Smooth muscle cell (in vitro differentiated cells): ENCODE measurements around the gene BOC. TPM values are rescaled to one million over a fixed set of nuclear protein-coding genes. Genes with fewer than 3 reads are reported as not detected.

Experiments
- DNase-seq: peaks from one replicate; lab custom pipeline; 2025; ENCODE audit not compliant: unreplicated experiment; lab: John Stamatoyannopoulos, UW
- H2AFZ ChIP-seq: fragments of 200-600 bp; sonication (generic); 2 replicates; pipeline ENCODE4 v1.6.0; 2016; ENCODE audit warnings: antibody characterized with exemption, low read depth, mild to moderate bottlenecking
- H3F3A ChIP-seq: fragments of 200-600 bp; sonication (generic); 2 replicates; pipeline ENCODE4 v1.6.0; 2017; ENCODE audit warnings: antibody characterized with exemption, low read depth
- H3K27ac ChIP-seq: fragments of 200-600 bp; sonication (generic); 2 replicates; pipeline ENCODE4 v1.5.1; 2016; ENCODE audit warnings: low read depth, mild to moderate bottlenecking
- H3K27me3 ChIP-seq: fragments of 200-600 bp; sonication (generic); 2 replicates; pipeline ENCODE4 v1.6.1; 2016; ENCODE audit warnings: low read depth, mild to moderate bottlenecking
- H3K36me3 ChIP-seq: fragments of 200-600 bp; sonication (generic); 2 replicates; pipeline ENCODE4 v1.5.1; 2016; ENCODE audit warnings: low read depth
- H3K4me1 ChIP-seq: fragments of 200-600 bp; sonication (generic); 2 replicates; pipeline ENCODE4 v1.5.1; 2016; ENCODE audit warnings: low read depth
- H3K4me2 ChIP-seq: fragments of 200-600 bp; sonication (generic); 2 replicates; pipeline ENCODE4 v1.6.0; 2016; ENCODE audit warnings: mild to moderate bottlenecking
- H3K4me3 ChIP-seq: fragments of 200-600 bp; sonication (generic); 2 replicates; pipeline ENCODE4 v1.5.1; 2016; ENCODE audit warnings: mild to moderate bottlenecking
- H3K79me2 ChIP-seq: fragments of 200-600 bp; sonication (generic); 2 replicates; pipeline ENCODE4 v1.6.0; 2016; ENCODE audit warnings: low read depth, mild to moderate bottlenecking
- H3K9ac ChIP-seq: fragments of 200-600 bp; sonication (generic); 2 replicates; pipeline ENCODE4 v1.6.0; 2016; ENCODE audit warnings: low read depth
- H3K9me3 ChIP-seq: fragments of 200-600 bp; sonication (generic); replicated peaks from 2 replicates; pipeline ENCODE4 v1.5.1; 2016; ENCODE audit warnings: low read depth
- H4K20me1 ChIP-seq: fragments of 200-600 bp; sonication (generic); 2 replicates; pipeline ENCODE4 v1.6.0; 2016; ENCODE audit warnings: low read depth
- CTCF ChIP-seq: fragments of 200-600 bp; sonication (generic); IDR thresholded peaks from 2 replicates; pipeline ENCODE4 v1.5.1; 2017; ENCODE audit warnings: borderline replicate concordance, mild to moderate bottlenecking, antibody characterized with exemption; ENCODE audit not compliant: insufficient read depth, poor library complexity, severe bottlenecking
- WGBS: methylation state at CpG from one replicate; pipeline ENCODE4 v1.1.7; 2016; ENCODE audit warnings: low lambda C conversion rate; 5-methylcytosine and 5-hydroxymethylcytosine counted together
- polyA plus RNA-seq: library from polyadenylated mRNA; unstranded; fragments of >200 nt; fragmentation: Nextera tagmentation; extraction: Ambion mirVana; gene quantifications from 2 replicates; pipeline ENCODE4 v1.2.1, GENCODE V29; 2016
- total RNA-seq: library from RNA; depleted of rRNA; stranded (reverse); fragments of >200 nt; gene quantifications from 2 replicates; pipeline ENCODE4 v1.2.3, GENCODE V29; 2014

Gene BOC
- total and polyA plus RNA-seq, 2 experiments from 2014 or later: 19.5 to 31.2 TPM

- Histone ChIP-seq H2AFZ (peak overlapping the region; percentile 20), H4K20me1 (no peaks in the 10 kb centered on the region), H3K4me2 (no peak overlapping the region), H3K27ac (peak overlapping the region; percentile 2), H3K9me3 (no peaks in the 10 kb centered on the region), H3K9ac (no peak overlapping the region), H3K36me3 (no peaks in the 10 kb centered on the region), H3K4me3 (no peak overlapping the region), H3K79me2 (no peaks in the 10 kb centered on the region), H3F3A (peaks cover 10% of the 10 kb centered on the region), H3K4me1 (peaks cover 29% of the 10 kb centered on the region), H3K27me3 (no peaks in the 10 kb centered on the region)
- WGBS: 61% methylated on average over 4 of the region's 4 CpGs
- no peak for TF ChIP-seq CTCF
- no peak for DNase-seq
Observed at GRCh38 chr3:113194823-113195401, 16.4 kb upstream of the BOC start.

- Histone ChIP-seq H3K27ac (no peak overlapping the region), H3K9ac (no peak overlapping the region), H3K4me1 (no peaks in the 10 kb centered on the region), H3K36me3 (no peaks in the 10 kb centered on the region), H3F3A (no peaks in the 10 kb centered on the region), H3K79me2 (no peaks in the 10 kb centered on the region), H3K27me3 (no peaks in the 10 kb centered on the region), H3K4me3 (no peak overlapping the region), H2AFZ (no peak overlapping the region), H3K9me3 (no peaks in the 10 kb centered on the region), H3K4me2 (no peak overlapping the region), H4K20me1 (no peaks in the 10 kb centered on the region)
- no peak for TF ChIP-seq CTCF
- no peak for DNase-seq
Observed at GRCh38 chr3:113200351-113200750, 11.0 kb upstream of the BOC start.

GRCh38 chr3:113200946-113201345 lies 10.4 kb upstream of the BOC start:
- WGBS: 83% methylated on average over 1 of the region's 1 CpG
- no peak for DNase-seq
- no peaks in the 10 kb centered on the region for H4K20me1 ChIP-seq
- no peaks in the 10 kb centered on the region for H3K36me3 ChIP-seq
- H3K27ac ChIP-seq: no peak overlapping the region
- H3F3A ChIP-seq: no peaks in the 10 kb centered on the region
- H3K9ac ChIP-seq: no peak overlapping the region
- H3K4me1 ChIP-seq: no peaks in the 10 kb centered on the region
- no peaks in the 10 kb centered on the region for H3K79me2 ChIP-seq
- H3K4me2 ChIP-seq: no peak overlapping the region
- TF ChIP-seq CTCF: no peak
- no peak overlapping the region for H2AFZ ChIP-seq
- H3K27me3 ChIP-seq: no peaks in the 10 kb centered on the region
- no peak overlapping the region for H3K4me3 ChIP-seq
- no peaks in the 10 kb centered on the region for H3K9me3 ChIP-seq

GRCh38 chr3:113204371-113204770 lies 7.0 kb upstream of the BOC start:
- 69% methylated on average over 6 of the region's 6 CpGs for WGBS
- Histone ChIP-seq H2AFZ (no peak overlapping the region), H3F3A (no peaks in the 10 kb centered on the region), H3K9ac (no peak overlapping the region), H3K27ac (no peak overlapping the region), H3K9me3 (no peaks in the 10 kb centered on the region), H3K4me1 (no peaks in the 10 kb centered on the region), H3K36me3 (no peaks in the 10 kb centered on the region), H3K4me2 (no peak overlapping the region), H3K27me3 (no peaks in the 10 kb centered on the region), H4K20me1 (no peaks in the 10 kb centered on the region), H3K4me3 (no peak overlapping the region), H3K79me2 (no peaks in the 10 kb centered on the region)
- no peak for TF ChIP-seq CTCF
- no peak for DNase-seq
